Caco-2 (cell line): Measurements from ENCODE around the gene TMEM203. TPM values are rescaled to one million over a fixed set of nuclear protein-coding genes. Genes with fewer than 3 reads are reported as not detected.

Experiments used
- BruUV-seq: library from RNA; stranded (reverse); fragments of 400-500 nt; replicated peaks from 2 replicates; lab custom pipeline; 2021; lab: Mats Ljungman, UMichigan
- CTCF ChIA-PET: fragments of 300-600 bp; sonication (Branson Sonifier 250); formaldehyde crosslinking; loops from one replicate; lab custom pipeline; 2022; ENCODE audit warnings: antibody characterized with exemption; lab: Charles Lee
- POLR2A ChIA-PET: fragments of 300-600 bp; sonication (Branson Sonifier 250); formaldehyde crosslinking; loops from one replicate; lab custom pipeline; 2022; ENCODE audit warnings: antibody characterized with exemption; lab: Charles Lee
- DNase-seq, 2 experiments: peaks; one replicate each; pipeline versions ENCODE4 v3.0.0 to v3.0.0-alpha.2; 2020 to 2022
- H3K27me3 ChIP-seq: replicated peaks from 2 replicates; pipeline ENCODE4 v1.6.0; 2011; ENCODE audit warnings: low read length; ENCODE audit not compliant: control insufficient read depth, insufficient read depth
- H3K36me3 ChIP-seq: 2 replicates; pipeline ENCODE4 v1.5.1; 2011; ENCODE audit warnings: low read length; ENCODE audit not compliant: control insufficient read depth, insufficient read depth
- H3K4me1 ChIP-seq: fragments of 250-450 bp; sonication (Bioruptor Pico); 2 replicates; pipeline ENCODE4 v1.5.1; 2020; ENCODE audit warnings: mild to moderate bottlenecking
- H3K4me3 ChIP-seq: 2 replicates; pipeline ENCODE4 v1.5.1; 2011; ENCODE audit warnings: low read depth, mild to moderate bottlenecking, control low read depth, low read length
- H3K9me3 ChIP-seq: fragments of 250-450 bp; sonication (Bioruptor Pico); 2 replicates; pipeline ENCODE4 v1.5.1; 2020; ENCODE audit warnings: mild to moderate bottlenecking, moderate library complexity
- H3K27ac Mint-ChIP-seq: one replicate; pipeline ENCODE4 v1.8.0; 2022; ENCODE audit warnings: mixed read lengths; ENCODE audit not compliant: unreplicated experiment
- H3K27me3 Mint-ChIP-seq: one replicate; pipeline ENCODE4 v1.8.0; 2022; ENCODE audit warnings: mixed read lengths; ENCODE audit not compliant: insufficient read depth, unreplicated experiment
- H3K36me3 Mint-ChIP-seq: one replicate; pipeline ENCODE4 v1.8.0; 2022; ENCODE audit warnings: mild to moderate bottlenecking, mixed read lengths; ENCODE audit not compliant: insufficient read depth, unreplicated experiment
- H3K4me1 Mint-ChIP-seq: one replicate; pipeline ENCODE4 v1.8.0; 2022; ENCODE audit warnings: low read depth, mixed read lengths; ENCODE audit not compliant: unreplicated experiment
- H3K4me3 Mint-ChIP-seq: one replicate; pipeline ENCODE4 v1.8.0; 2022; ENCODE audit warnings: mild to moderate bottlenecking, moderate library complexity, mixed read lengths; ENCODE audit not compliant: unreplicated experiment
- H3K9me3 Mint-ChIP-seq: one replicate; pipeline ENCODE4 v1.8.0; 2022; ENCODE audit warnings: mixed read lengths; ENCODE audit not compliant: unreplicated experiment
- intact Hi-C: fragments of 100-400 bp; cut with micrococcal nuclease; formaldehyde crosslinking; loops from one replicate; pipeline ENCODE4 v1.10.0; 2022; ENCODE audit not compliant: unreplicated experiment
- total RNA-seq: library from RNA; stranded (reverse); gene quantifications from 2 replicates; pipeline ENCODE4 v1.2.3, GENCODE V29; 2022
- TF ChIP-seq, protein P1 (sequence below), 2 experiments: fragments of 200-600 bp in 1 of 2; IDR thresholded peaks; 1 replicate in 1 of 2; 2 replicates in 1 of 2; pipeline versions ENCODE4 v1.5.1 to v1.8.0; 2011 to 2022; ENCODE audit warnings: antibody characterized with exemption in 1 of 2, control low read depth in 1 of 2, inconsistent platforms in 1 of 2, low read depth in 1 of 2, low read length in 1 of 2, mild to moderate bottlenecking in 1 of 2, moderate library complexity in 1 of 2; ENCODE audit not compliant: insufficient read depth in 1 of 2, severe bottlenecking in 1 of 2, unreplicated experiment in 1 of 2

TMEM203 gene
- total RNA-seq, 1 experiment from 2014 or later = 38.4 TPM

DNA sequence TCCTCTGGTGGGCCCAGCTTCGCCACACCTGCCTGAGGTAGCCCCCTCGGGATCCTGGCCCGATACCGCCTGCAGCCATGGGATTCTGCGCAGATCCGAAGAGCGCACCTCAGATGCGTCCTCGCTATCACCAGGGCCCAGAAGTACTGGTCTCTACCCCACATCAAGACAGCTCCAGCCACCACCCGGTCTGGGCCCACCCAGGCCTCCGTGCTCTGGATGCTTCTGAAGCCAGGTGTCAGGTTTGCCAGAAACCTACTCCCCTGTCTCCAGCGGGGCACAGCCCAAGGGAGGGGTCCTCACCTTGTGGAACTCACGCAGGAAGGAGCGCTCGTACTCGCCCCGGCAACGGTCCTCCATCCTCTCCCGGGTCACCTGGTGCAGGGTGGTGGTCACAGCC is 19.5 kb downstream of the TMEM203 start:
- TF ChIP-seq, protein P1, sequence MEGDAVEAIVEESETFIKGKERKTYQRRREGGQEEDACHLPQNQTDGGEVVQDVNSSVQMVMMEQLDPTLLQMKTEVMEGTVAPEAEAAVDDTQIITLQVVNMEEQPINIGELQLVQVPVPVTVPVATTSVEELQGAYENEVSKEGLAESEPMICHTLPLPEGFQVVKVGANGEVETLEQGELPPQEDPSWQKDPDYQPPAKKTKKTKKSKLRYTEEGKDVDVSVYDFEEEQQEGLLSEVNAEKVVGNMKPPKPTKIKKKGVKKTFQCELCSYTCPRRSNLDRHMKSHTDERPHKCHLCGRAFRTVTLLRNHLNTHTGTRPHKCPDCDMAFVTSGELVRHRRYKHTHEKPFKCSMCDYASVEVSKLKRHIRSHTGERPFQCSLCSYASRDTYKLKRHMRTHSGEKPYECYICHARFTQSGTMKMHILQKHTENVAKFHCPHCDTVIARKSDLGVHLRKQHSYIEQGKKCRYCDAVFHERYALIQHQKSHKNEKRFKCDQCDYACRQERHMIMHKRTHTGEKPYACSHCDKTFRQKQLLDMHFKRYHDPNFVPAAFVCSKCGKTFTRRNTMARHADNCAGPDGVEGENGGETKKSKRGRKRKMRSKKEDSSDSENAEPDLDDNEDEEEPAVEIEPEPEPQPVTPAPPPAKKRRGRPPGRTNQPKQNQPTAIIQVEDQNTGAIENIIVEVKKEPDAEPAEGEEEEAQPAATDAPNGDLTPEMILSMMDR (IDR thresholded peaks at IDR 0.05; ENCODE audit: insufficient read depth in 1 of 2, low read depth in 1 of 2, low read length in 1 of 2, severe bottlenecking in 1 of 2, unreplicated experiment in 1 of 2) = no peak
- H3K27ac Mint-ChIP-seq = no peak overlapping the region
- POLR2A ChIA-PET = no interaction called here

GRCh38 chr9:137184881-137185660 is 20.4 kb downstream of the TMEM203 start:
- Histone ChIP-seq H3K9me3 (no peaks in the 10 kb centered on the region), H3K4me1 (peaks cover 14% of the 10 kb centered on the region), H3K4me3 (no peak overlapping the region), H3K36me3 (peaks cover 2% of the 10 kb centered on the region), H3K27me3 (no peaks in the 10 kb centered on the region)
- no peak for DNase-seq
- no TSS peak for BruUV-seq
- H3K4me1 Mint-ChIP-seq = peaks cover 13% of the 10 kb centered on the region
- TF ChIP-seq, protein P1 (IDR thresholded peaks at IDR 0.05; ENCODE audit: insufficient read depth in 1 of 2, low read depth in 1 of 2, low read length in 1 of 2, severe bottlenecking in 1 of 2, unreplicated experiment in 1 of 2) = no peak
- H3K9me3 Mint-ChIP-seq = no peaks in the 10 kb centered on the region
- H3K36me3 Mint-ChIP-seq = peaks cover 43% of the 10 kb centered on the region
- H3K4me3 Mint-ChIP-seq = no peak overlapping the region
- no peak overlapping the region for H3K27ac Mint-ChIP-seq
- intact Hi-C loops = no loop called here
- ChIA-PET CTCF (no interaction called here), POLR2A (no interaction called here)
- no peaks in the 10 kb centered on the region for H3K27me3 Mint-ChIP-seq

More for the DNA sequence above, 19.5 kb downstream of the TMEM203 start:
- no peak overlapping the region for H3K4me3 ChIP-seq
- Mint-ChIP-seq H3K27me3 (no peaks in the 10 kb centered on the region), H3K4me1 (peaks cover 19% of the 10 kb centered on the region), H3K4me3 (no peak overlapping the region), H3K36me3 (peaks cover 51% of the 10 kb centered on the region), H3K9me3 (no peaks in the 10 kb centered on the region)
- H3K27me3 ChIP-seq = no peaks in the 10 kb centered on the region
- H3K9me3 ChIP-seq = no peaks in the 10 kb centered on the region
- peaks cover 16% of the 10 kb centered on the region for H3K4me1 ChIP-seq
- intact Hi-C loops = no loop called here
- DNase-seq = no peak
- CTCF ChIA-PET = no interaction called here
- no TSS peak for BruUV-seq
- H3K36me3 ChIP-seq = peaks cover 2% of the 10 kb centered on the region

GRCh38 chr9:137183980-137184595 is 21.4 kb downstream of the TMEM203 start:
- DNase-seq = no peak
- Mint-ChIP-seq H3K27ac (no peak overlapping the region), H3K27me3 (no peaks in the 10 kb centered on the region), H3K36me3 (peaks cover 45% of the 10 kb centered on the region), H3K9me3 (no peaks in the 10 kb centered on the region), H3K4me1 (peaks cover 13% of the 10 kb centered on the region), H3K4me3 (no peak overlapping the region)
- ChIA-PET POLR2A (no interaction called here), CTCF (no interaction called here)
- no TSS peak for BruUV-seq
- TF ChIP-seq, protein P1 (IDR thresholded peaks at IDR 0.05; ENCODE audit: insufficient read depth in 1 of 2, low read depth in 1 of 2, low read length in 1 of 2, severe bottlenecking in 1 of 2, unreplicated experiment in 1 of 2) = no peak
- Histone ChIP-seq H3K4me1 (peaks cover 7% of the 10 kb centered on the region; the same call in 1 of the 2 replicates), H3K4me3 (no peak overlapping the region), H3K9me3 (no peaks in the 10 kb centered on the region), H3K27me3 (no peaks in the 10 kb centered on the region), H3K36me3 (peaks cover 2% of the 10 kb centered on the region)
- intact Hi-C loops = no loop called here
